Activated CD8-positive, alpha-beta memory T cell treated with anti-CD3 and anti-CD28 coated beads, Interleukin-2, amount 50 U/mL, for 48 hours (primary cell): ENCODE measurements around the gene RAB6B.

Source experiments
- DNase-seq: peaks from one replicate; pipeline ENCODE4 v3.0.0-alpha.2; 2020

RAB6B gene

DNA sequence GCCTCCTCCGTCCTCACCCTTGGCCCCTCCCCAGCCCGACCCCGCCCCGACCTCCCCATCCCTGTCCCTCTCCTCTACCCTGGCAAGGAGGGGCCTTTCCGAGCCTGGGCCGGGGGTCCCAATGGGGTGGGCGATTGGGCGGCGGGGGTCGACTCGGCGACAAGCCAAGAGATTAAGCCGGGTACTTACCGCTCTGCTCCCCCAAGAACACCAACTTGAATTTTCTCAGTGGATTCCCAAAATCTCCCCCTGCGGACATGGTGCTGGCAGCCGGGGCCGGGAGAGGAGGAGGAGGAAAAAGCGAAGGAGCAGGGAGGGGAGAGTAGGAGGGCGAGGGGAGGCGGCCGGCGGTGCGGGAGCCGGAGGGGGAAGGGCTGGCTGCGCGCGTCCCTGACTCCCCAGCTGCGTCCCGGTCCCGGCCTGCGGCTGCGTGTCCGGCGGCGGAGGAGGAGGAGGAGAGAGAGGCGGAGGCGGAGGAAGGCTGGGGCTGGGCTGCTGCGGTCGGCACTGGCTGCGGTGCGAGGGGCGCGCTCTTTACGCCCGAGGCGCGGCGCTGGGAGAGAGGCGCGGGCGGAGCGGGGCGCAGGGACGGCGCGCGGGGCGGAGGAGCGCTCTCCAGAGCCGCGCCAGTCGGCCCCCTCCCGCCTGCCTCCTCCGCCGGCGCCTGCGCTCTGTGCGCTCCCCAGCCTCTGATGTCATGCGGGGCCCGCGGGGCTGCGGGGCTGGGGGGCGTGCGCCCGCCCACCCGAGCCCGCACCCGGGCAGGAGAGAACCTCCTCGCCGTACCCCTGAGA lies at the start of gene RAB6B:
Gene RAB6B, minus strand, starts transcription at position 675 of the 794 bp plus-strand sequence. Its CDS starts 416 bp downstream, at position 259.
- DNase-seq, result no peak

DNA sequence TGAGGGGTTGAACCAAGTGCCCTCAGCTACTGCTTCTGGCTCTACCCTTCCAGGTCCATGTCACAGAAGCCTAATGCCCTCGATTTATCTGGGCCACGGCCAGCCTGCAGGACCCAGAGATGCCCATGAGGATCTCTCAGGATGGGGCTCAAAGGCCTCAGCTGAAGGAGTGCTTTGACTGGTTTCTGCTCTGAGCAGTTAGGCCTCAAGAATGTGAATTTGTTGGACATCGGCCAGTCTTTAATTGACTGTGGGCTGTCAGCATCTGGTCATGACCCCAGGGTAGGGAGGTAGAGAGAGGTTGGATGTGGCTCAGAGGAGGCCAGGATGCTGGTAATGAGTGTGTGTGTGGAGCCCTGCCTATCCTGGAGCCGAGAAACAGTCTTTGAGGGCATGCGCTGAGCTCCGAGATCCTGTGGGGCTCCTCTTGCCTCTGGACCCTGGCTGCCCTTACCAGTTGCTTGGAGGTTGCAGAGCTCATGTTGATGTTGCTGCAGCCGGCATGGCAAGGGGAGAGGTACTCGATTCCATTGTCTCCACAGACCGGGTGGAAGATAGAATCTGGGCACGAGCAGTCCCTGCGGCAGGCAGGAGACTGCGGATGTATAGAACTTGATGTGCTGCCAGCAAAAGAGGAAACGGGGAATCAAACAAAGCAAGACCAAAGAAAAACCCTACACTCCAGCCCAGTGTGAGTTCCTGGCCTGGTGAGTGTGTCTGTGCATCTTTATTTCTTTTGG lies 49.1 kb upstream of the RAB6B start:
- DNase-seq, result no peak

DNA sequence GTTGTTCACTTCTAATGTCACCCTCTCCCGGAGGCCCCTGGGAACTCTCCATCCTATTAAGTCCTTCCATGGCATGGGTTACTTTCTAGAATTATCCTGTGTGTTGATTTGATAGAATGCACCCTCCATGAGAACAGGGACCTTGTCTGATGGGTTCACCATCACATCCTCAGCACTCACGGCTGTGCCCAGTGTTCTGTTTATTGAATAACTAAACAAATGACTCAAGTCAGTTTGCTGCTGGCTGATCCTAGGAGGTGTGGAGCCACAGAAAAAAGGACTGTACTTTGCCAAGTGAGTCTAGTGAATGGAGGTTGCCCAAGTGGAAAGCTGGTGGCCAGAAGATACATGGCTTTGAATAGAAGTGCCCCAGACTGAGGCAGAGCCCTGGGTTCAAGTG lies 48.5 kb upstream of the RAB6B start:
- no peak for DNase-seq

DNA sequence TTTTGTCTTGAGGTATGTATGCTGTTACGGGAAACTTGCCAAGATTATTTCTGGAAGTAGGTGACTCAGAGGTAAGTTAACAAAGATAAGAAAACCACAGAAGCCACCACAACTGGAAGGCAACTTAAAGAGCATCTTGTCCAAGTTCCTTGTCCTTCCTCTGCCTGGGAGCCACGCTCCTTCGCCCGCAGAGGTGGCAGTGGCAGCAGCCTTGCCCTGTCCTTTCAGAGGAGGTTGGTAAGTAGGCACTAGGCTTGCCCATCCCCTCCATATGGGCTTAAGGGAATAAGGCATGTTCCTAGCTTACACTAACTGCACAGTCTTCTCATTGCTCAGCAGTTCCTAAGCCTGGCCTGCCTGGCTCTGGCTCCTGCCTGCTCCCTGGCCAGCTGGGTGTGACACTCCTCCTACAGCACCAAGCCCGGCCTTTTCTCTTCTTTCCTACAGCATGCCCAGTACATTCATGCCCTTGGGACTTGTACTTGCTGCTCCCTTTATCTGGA lies 48.0 kb upstream of the RAB6B start:
- DNase-seq, result peak; percentile 47

DNA sequence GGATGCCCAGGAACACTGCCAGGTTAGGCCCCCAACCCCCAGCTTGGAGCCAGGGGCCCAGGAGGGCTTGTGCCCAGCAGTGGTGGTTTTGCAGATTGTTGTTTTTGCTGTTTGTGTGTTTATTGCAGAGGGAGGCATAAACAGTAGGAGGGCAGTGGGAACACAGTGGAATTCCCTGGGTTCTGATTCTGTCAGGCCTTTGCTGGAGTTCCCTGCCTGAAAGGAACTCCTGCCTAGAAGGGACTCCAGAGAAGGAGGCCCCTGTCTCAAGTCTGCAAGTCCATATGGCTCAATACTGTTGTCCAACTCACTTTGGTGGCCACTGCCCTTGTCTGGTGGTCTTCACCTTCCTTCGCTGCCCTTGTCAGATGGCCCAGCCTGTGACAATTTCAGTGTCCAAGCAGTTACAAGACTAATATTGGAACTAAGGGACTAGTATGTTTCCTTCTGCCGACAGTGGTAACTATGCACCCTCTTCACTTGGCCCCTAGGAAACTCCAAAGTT lies 47.4 kb upstream of the RAB6B start:
- DNase-seq, result peak; percentile 44

- peak; percentile 23 for DNase-seq
Observed at GRCh38 chr3:133941415-133941821, 45.7 kb upstream of the RAB6B start.

DNA sequence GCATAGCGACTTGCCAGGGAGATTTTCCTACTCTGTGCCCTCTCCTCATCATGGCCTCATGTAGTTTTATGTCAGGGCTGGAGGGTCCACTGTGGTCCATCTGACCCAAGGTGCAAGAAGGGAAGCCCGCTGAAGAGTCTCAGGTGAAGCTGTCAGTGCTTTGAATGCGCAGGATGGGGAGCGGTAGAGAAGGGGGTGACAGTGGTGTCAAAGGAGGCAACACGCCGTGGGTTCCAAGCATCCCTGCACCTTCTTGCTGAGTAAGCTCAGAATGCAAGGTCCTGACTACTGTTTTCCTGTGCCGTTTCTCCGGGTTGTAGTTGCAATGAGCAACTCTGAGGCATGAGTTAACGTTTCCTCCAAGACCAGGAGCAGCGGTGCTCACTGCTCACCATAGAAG lies 44.9 kb upstream of the RAB6B start:
- DNase-seq, result peak; percentile 33

DNA sequence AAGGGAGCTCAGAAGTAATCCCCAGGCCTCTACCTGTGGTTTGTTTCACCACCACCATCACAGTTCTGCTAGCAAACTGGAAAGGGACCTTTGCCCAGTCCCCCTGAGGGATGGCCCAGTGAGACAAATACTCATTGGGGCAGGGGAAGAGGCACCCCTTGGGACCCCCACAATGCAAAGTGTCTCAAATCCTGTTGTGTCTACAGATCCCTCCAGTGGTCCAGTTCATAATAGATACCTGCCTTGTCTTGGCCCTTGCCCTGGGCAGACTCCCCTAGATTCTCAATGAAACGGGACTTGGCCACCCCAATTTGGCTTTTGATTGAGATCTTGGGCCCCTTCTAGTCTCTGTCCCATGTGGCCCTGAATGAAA lies 43.8 kb upstream of the RAB6B start:
- DNase-seq, result no peak

- peak; percentile 30 for DNase-seq
Observed at GRCh38 chr3:133938770-133939462, 43.2 kb upstream of the RAB6B start.

- peak; percentile 33 for DNase-seq
Observed at GRCh38 chr3:133937756-133938601, 42.3 kb upstream of the RAB6B start.

GRCh38 chr3:133937061-133937686 lies 41.5 kb upstream of the RAB6B start:
- peak; percentile 36 for DNase-seq

DNA sequence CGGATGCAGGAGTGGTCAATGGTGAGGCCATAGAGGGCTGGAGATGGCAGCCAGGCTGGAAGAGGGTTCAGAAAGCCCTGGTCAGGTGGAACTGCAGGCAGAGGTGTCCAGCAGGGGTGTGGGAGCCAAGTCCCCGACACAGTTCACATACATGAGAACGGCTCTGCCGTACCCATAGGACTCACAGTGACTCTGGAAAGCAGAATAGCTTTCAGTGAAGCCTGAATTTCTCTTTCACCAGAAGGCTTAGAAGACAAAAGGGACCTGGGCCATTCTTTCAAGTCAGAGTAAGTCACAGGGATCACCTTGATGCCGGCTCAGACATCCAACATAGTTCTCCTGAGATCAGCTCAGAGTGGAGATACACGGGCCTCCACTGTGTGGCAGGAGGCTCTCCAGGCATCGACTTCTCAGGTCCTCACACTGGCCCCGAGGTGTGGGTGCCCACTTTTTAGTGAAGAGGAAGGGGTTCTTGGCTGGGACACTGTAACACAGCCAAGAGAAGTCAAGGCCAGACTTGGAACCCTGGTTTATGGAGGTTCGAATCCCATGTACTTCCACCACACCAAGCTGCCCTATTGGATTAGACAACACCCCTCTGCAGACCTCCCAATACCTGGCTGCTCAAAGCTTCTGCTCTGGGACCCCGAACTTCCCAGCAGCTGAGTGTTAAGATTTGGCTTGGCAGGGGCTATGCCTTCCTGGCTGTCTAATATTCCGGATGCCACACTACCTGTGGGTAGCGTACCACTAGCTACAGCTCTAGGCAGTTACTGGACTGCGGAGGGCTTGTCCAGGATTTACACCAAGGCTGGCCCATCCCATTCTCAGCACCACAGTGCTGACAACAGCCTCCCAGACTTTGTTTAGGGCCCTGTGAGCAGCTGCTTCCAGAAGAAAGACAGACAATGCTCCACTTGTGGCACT lies 40.4 kb upstream of the RAB6B start:
- peak; percentile 36 for DNase-seq

GRCh38 chr3:133934996-133935842 lies 39.5 kb upstream of the RAB6B start:
- peak; percentile 45 for DNase-seq

- peak; percentile 42 for DNase-seq
Observed at GRCh38 chr3:133934073-133934970, 38.6 kb upstream of the RAB6B start.

DNA sequence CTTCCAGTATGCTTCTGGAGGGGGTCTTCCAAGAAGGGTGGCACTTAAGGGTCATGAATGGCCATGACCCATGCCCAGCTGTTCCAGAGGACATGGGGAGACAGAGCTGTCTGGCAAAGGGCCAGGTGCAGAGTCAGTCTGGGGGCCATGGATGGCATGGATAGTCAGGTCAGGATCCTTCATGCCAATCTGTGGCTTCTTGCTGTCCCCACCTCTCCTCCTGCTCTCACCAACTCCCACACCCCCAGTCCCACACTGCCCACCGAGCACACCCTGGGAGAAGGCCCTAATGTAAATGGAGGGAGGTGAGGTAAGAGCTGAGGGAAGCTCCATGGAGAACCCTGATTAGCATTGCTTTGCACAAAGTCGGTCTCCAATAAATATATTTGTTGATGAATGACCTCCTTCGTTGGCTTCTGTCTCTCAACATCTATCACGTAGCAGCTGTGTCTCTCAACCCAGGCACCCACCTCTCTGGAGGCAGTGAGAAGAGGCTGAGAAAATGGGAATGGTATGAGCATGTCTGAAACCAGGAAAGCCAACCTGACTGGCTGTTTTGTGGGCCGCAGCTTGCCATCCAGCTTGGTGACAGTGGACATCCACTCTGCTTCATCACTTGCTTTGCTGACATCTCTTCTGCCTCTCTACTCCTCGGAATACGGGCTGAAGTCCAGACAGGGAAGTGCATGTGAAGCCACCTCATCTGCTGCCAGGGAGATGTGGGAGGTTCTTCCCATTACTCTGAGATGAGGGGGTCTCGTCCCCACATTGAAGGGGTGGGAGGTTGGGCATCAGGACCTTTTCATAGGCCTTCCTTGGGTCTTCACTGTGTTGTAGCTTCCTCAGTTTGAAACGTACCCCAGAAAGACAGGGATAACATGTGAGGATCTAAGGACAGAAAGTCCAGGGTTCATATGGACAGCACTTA lies 37.7 kb upstream of the RAB6B start:
- peak; percentile 40 for DNase-seq

GRCh38 chr3:133932009-133932408 lies 36.3 kb upstream of the RAB6B start:
- no peak for DNase-seq

- no peak for DNase-seq
Observed at GRCh38 chr3:133931084-133931483, 35.4 kb upstream of the RAB6B start.
